Hepatocyte (in vitro differentiated cells): Measurements from ENCODE around the gene TSGA10IP. TPM values are rescaled to one million over a fixed set of nuclear protein-coding genes. Genes with fewer than 3 reads are reported as not detected.
A peak's percentile ranks its signal among the peaks of the same experiment; 100 is the strongest.

Experiments used
- DNase-seq: peaks from one replicate; pipeline ENCODE4 v3.0.0-alpha.2; 2016; ENCODE audit warnings: low spot score
- H2AFZ ChIP-seq: fragments of 200-600 bp; sonication (generic); 2 replicates; pipeline ENCODE4 v1.6.0; 2016; ENCODE audit warnings: antibody characterized with exemption, mild to moderate bottlenecking
- H3K27ac ChIP-seq: fragments of 200-600 bp; sonication (generic); 2 replicates; pipeline ENCODE4 v1.5.1; 2016; ENCODE audit warnings: mild to moderate bottlenecking
- H3K27me3 ChIP-seq: fragments of 200-600 bp; sonication (generic); 2 replicates; pipeline ENCODE4 v1.6.1; 2016
- H3K36me3 ChIP-seq: fragments of 200-600 bp; sonication (generic); replicated peaks from 2 replicates; pipeline ENCODE4 v1.5.1; 2016; ENCODE audit warnings: low read depth; ENCODE audit not compliant: insufficient read depth
- H3K4me1 ChIP-seq: fragments of 200-600 bp; sonication (generic); 2 replicates; pipeline ENCODE4 v1.5.1; 2016; ENCODE audit warnings: mild to moderate bottlenecking, moderate library complexity; ENCODE audit not compliant: insufficient read depth
- H3K4me2 ChIP-seq: fragments of 200-600 bp; sonication (generic); 2 replicates; pipeline ENCODE4 v1.6.0; 2016
- H3K4me3 ChIP-seq: fragments of 200-600 bp; sonication (generic); 2 replicates; pipeline ENCODE4 v1.5.1; 2016; ENCODE audit warnings: mild to moderate bottlenecking
- H3K79me2 ChIP-seq: fragments of 200-600 bp; sonication (generic); 2 replicates; pipeline ENCODE4 v1.6.0; 2017; ENCODE audit warnings: mild to moderate bottlenecking
- H3K9me2 ChIP-seq: fragments of 200-600 bp; sonication (generic); replicated peaks from 2 replicates; pipeline ENCODE4 v1.6.0; 2017; ENCODE audit warnings: mild to moderate bottlenecking; ENCODE audit not compliant: insufficient read depth
- H3K9me3 ChIP-seq: fragments of 200-600 bp; sonication (generic); 2 replicates; pipeline ENCODE4 v1.5.1; 2016; ENCODE audit warnings: low read depth, mild to moderate bottlenecking
- H4K20me1 ChIP-seq: fragments of 200-600 bp; sonication (generic); 2 replicates; pipeline ENCODE4 v1.6.0; 2016; ENCODE audit warnings: mild to moderate bottlenecking; ENCODE audit not compliant: insufficient read depth, poor library complexity, severe bottlenecking
- EZH2 ChIP-seq: fragments of 200-600 bp; sonication (generic); IDR thresholded peaks from 2 replicates; pipeline ENCODE4 v1.6.1; 2016; ENCODE audit warnings: antibody characterized with exemption, mild to moderate bottlenecking, borderline replicate concordance
- EZH2phosphoT487 ChIP-seq: fragments of 200-600 bp; sonication (generic); IDR thresholded peaks from one replicate; pipeline ENCODE4 v1.6.1; 2018; ENCODE audit warnings: antibody characterized with exemption, mild to moderate bottlenecking, low read depth, moderate library complexity; ENCODE audit not compliant: unreplicated experiment, severe bottlenecking
- WGBS: methylation state at CpG from one replicate; pipeline ENCODE4 v1.1.6; 2016; ENCODE audit warnings: low lambda C conversion rate; ENCODE audit errors: missing lambda C conversion rate; 5-methylcytosine and 5-hydroxymethylcytosine counted together
- polyA plus RNA-seq: library from polyadenylated mRNA; unstranded; fragments of >200 nt; fragmentation: Nextera tagmentation; extraction: Ambion mirVana; gene quantifications from 2 replicates; pipeline ENCODE4 v1.2.1, GENCODE V29; 2016
- total RNA-seq: library from RNA; depleted of rRNA; stranded (reverse); fragments of >200 nt; gene quantifications from 2 replicates; pipeline ENCODE4 v1.2.3, GENCODE V29; 2014
- TF ChIP-seq, protein P1 (sequence below): fragments of 200-600 bp; sonication (generic); IDR thresholded peaks from 2 replicates; pipeline ENCODE4 v1.5.1; 2016; ENCODE audit warnings: antibody characterized with exemption, mild to moderate bottlenecking; ENCODE audit not compliant: poor library complexity

Gene TSGA10IP
- total and polyA plus RNA-seq, 2 experiments from 2014 or later = not detected

DNA sequence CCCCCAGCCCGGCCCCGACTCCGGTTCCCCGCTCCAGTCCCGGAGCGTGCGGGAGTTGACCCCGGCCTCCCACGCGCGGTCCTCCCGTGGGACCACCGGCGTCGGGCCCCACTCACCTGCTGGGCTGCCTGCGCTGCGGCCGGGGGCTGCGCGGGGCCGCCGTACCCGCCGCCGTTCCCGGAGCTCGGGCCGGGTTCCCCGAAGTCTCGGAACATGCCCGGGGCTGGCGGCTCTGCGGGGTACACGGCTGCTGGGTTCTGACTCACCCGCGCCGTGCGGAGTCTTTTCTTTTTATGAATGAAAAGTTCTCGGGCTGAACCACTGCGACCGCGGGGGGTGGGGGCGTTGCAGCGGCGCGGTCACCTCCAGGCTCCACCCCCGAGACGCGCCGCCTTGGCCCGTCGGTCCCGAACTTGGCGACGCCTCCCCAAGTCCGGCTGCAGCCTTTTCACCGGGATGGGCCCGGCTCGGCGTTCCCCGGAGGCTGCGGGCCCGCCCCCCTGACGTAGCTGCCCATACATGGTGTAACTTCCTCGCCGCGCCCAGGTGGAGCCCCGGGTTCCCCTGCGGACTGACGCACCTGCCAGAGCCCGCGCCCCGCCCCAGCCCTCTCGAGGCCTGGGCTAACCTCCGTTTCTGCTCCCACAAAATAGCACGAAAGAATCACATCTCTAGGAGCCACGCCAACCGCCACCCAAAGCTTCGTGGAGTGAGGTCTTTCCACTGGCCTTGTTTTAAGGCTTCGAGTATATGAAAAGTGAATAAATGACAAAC is 45.0 kb upstream of the TSGA10IP start, which contains the start of gene FOSL1:
TSS of gene FOSL1 (minus strand) at position 264 of the 774 bp plus-strand sequence. CDS start at position 215, 49 bp downstream.
- Histone ChIP-seq H3K9me2 (no peaks in the 10 kb centered on the region), H3K36me3 (no peaks in the 10 kb centered on the region), H3K4me3 (peak within 1 kb of the TSS; percentile 53), H3K79me2 (no peaks in the 10 kb centered on the region), H2AFZ (peak within 1 kb of the TSS; percentile 63), H3K4me2 (peak within 1 kb of the TSS; percentile 93), H3K4me1 (peaks cover 15% of the 10 kb centered on the region), H4K20me1 (no peaks in the 10 kb centered on the region), H3K27ac (peak within 1 kb of the TSS; percentile 71), H3K27me3 (peaks cover 25% of the 10 kb centered on the region), H3K9me3 (no peaks in the 10 kb centered on the region)
- peak; percentile 95 for DNase-seq
- WGBS = 3% methylated on average over 61 of the region's 80 CpGs
- TF ChIP-seq, protein P1, sequence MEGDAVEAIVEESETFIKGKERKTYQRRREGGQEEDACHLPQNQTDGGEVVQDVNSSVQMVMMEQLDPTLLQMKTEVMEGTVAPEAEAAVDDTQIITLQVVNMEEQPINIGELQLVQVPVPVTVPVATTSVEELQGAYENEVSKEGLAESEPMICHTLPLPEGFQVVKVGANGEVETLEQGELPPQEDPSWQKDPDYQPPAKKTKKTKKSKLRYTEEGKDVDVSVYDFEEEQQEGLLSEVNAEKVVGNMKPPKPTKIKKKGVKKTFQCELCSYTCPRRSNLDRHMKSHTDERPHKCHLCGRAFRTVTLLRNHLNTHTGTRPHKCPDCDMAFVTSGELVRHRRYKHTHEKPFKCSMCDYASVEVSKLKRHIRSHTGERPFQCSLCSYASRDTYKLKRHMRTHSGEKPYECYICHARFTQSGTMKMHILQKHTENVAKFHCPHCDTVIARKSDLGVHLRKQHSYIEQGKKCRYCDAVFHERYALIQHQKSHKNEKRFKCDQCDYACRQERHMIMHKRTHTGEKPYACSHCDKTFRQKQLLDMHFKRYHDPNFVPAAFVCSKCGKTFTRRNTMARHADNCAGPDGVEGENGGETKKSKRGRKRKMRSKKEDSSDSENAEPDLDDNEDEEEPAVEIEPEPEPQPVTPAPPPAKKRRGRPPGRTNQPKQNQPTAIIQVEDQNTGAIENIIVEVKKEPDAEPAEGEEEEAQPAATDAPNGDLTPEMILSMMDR = no peak
- TF ChIP-seq EZH2 (no peak), EZH2phosphoT487 (no peak)

GRCh38 chr11:65900899-65901180 is 44.4 kb upstream of the TSGA10IP start:
- no peaks in the 10 kb centered on the region for H3K9me3 ChIP-seq
- no peak overlapping the region for H3K4me3 ChIP-seq
- H4K20me1 ChIP-seq = no peaks in the 10 kb centered on the region
- H3K9me2 ChIP-seq = no peaks in the 10 kb centered on the region
- peak overlapping the region; percentile 1 for H2AFZ ChIP-seq
- H3K36me3 ChIP-seq = no peaks in the 10 kb centered on the region
- H3K4me1 ChIP-seq = peaks cover 15% of the 10 kb centered on the region
- H3K27ac ChIP-seq = peak overlapping the region; percentile 23
- H3K4me2 ChIP-seq = peak overlapping the region; percentile 93
- TF ChIP-seq EZH2 (no peak), EZH2phosphoT487 (no peak)
- TF ChIP-seq, protein P1 = no peak
- WGBS = 75% methylated on average over 11 of the region's 11 CpGs
- peaks cover 25% of the 10 kb centered on the region for H3K27me3 ChIP-seq
- no peaks in the 10 kb centered on the region for H3K79me2 ChIP-seq
- no peak for DNase-seq

DNA sequence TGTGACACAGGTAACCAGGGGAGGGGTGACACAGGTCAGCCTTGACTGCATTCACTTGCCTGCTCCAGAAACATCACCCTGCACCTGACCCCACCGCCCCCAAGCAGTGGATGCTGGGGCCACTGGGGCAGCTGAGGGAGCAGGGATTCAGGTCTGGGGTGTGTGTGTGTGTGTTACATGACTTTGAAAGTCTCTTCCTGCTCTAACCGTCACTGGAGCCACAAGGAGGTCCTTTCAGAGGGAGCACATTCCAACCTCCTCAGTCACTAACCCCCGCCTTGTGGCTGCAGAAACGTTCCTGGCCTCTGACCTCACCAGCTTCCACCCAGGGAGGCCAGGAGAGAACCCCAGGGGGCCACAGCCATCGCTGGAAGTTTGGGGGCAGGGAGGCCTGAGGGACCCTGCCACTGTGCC is 42.2 kb upstream of the TSGA10IP start:
- Histone ChIP-seq H3K27me3 (peaks cover 21% of the 10 kb centered on the region), H3K4me1 (peaks cover 15% of the 10 kb centered on the region), H2AFZ (no peak overlapping the region), H3K9me2 (no peaks in the 10 kb centered on the region), H3K27ac (peak overlapping the region; percentile 64), H3K9me3 (no peaks in the 10 kb centered on the region), H4K20me1 (no peaks in the 10 kb centered on the region), H3K4me3 (no peak overlapping the region), H3K79me2 (no peaks in the 10 kb centered on the region), H3K4me2 (no peak overlapping the region), H3K36me3 (no peaks in the 10 kb centered on the region)
- peak; percentile 69 for DNase-seq
- WGBS = 15% methylated on average over 5 of the region's 5 CpGs
- TF ChIP-seq, protein P1 = no peak
- TF ChIP-seq EZH2phosphoT487 (no peak), EZH2 (no peak)

- H3K36me3 ChIP-seq = no peaks in the 10 kb centered on the region
- TF ChIP-seq EZH2 (no peak), EZH2phosphoT487 (no peak)
- TF ChIP-seq, protein P1 = no peak
- H3K27ac ChIP-seq = peak overlapping the region; percentile 55
- DNase-seq = no peak
- peaks cover 19% of the 10 kb centered on the region for H3K27me3 ChIP-seq
- H3K4me2 ChIP-seq = no peak overlapping the region
- peaks cover 15% of the 10 kb centered on the region for H3K4me1 ChIP-seq
- H4K20me1 ChIP-seq = no peaks in the 10 kb centered on the region
- no peak overlapping the region for H2AFZ ChIP-seq
- no peak overlapping the region for H3K4me3 ChIP-seq
- no peaks in the 10 kb centered on the region for H3K79me2 ChIP-seq
- no peaks in the 10 kb centered on the region for H3K9me2 ChIP-seq
- H3K9me3 ChIP-seq = no peaks in the 10 kb centered on the region
- 85% methylated on average over 8 of the region's 8 CpGs for WGBS
Measured at GRCh38 chr11:65903715-65904114, 41.6 kb upstream of the TSGA10IP start.
